GM18858 (cell line): ENCODE data around the gene FANK1.

Experiments used
- ATAC-seq: cut with Tn5 transposase; IDR thresholded peaks from one replicate; pipeline ENCODE4 v1.9.1; 2021; ENCODE audit not compliant: unreplicated experiment

Gene FANK1, protein sequence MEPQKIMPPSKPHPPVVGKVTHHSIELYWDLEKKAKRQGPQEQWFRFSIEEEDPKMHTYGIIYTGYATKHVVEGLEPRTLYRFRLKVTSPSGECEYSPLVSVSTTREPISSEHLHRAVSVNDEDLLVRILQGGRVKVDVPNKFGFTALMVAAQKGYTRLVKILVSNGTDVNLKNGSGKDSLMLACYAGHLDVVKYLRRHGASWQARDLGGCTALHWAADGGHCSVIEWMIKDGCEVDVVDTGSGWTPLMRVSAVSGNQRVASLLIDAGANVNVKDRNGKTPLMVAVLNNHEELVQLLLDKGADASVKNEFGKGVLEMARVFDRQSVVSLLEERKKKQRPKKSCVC

DNA sequence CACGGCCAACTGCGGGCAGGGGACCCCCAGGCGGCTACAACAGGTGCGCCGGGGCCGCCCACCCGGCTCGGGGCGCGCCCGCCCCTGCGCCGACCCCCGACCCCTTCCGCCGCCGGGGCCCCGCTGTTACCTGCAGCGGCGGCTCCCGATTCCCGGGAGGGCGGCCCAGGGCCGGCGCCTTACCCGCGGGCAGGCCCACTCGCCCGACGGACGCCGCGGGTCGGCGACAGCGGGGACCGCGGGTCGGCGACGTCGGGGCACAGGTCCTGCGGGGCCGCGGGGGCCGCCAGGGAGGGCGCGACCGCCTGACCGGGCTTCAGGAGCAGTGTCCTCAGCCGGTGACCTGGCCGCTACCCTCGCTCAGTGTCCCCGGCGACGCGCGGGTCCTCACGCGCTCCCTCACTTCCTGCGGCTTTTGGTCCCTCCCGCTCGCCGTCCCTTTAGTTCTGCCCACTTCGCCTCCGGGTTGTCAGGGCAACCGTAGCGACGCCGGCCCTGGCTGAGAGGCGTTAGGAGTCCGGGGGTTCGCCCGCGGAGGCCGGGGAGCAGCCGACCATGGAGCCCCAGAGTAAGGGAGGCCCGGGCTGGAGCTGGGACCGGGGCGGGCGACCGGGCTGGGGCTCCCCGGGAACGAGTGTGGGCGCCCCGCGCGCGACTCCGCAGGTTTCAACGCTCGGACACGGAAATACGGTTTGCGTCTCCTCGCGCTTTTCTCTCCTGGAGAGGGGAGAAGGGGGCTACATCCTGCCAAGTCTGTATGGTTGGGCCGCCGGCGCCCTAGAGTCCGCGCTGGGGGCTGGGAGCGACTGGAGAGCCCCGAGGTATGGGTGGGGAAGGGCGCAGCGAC, at the start of gene FANK1:
Gene FANK1, plus strand, starts transcription at position 477 of the 847 bp plus-strand sequence. Its CDS starts 79 bp downstream, at position 556.
- peak; percentile 72 for ATAC-seq

DNA sequence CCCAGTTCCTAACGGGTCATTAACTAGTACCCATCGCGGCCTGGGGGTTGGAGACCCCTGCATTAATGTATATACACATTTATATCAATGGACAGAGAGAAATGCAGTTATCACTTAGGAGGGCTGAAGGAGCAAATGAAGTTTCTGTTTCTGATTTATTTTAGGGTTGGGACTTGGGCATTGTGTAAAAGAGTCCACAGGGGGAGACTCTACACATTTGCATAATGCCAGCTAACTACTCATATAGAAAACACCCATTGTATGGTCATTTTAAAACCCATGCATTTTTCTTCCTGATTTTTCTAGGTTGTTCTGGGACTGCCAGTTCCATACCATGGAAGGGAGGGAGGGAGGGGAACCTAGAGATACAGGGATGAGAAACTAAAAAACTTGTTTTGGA, 49.5 kb upstream of the FANK1 start:
- no peak for ATAC-seq

DNA sequence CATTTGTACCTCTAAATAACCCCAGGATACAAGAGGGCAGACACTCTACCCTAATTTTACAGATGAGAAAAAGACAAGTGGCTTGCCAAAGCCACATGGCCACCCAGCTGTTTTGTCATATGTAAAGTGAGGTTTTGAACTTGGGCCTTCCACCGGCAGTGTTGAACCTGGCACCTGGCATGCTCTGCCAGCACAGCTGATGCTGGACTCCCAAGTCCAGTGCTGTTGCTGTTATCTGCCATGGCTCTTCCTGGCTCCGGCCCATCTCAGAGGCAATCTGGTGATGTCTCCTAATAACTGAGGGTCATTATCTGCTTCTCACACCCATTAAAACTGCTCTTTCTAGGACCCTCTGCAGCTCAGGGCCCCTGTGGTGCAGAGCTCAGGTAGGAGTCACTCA, 48.0 kb upstream of the FANK1 start:
- no peak for ATAC-seq

DNA sequence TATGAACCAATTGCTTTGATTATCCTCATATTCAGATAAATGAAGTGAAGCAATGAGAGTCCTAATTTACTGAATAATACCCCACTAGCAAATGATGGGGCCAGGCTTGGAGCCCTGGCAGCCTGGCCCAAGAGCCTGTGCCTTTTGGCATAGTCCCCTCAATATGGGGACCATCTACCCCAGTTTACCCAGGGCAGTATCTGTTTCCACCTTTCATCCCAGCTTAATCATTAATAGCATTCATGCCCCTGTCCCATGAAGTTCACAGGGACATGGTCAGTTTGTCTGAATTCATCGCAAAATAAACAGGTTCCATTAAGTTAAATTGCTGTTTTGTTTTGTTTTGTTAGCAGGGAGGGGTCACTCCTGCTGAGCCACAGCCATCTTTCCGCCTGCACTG, 47.5 kb upstream of the FANK1 start:
- no peak for ATAC-seq

DNA sequence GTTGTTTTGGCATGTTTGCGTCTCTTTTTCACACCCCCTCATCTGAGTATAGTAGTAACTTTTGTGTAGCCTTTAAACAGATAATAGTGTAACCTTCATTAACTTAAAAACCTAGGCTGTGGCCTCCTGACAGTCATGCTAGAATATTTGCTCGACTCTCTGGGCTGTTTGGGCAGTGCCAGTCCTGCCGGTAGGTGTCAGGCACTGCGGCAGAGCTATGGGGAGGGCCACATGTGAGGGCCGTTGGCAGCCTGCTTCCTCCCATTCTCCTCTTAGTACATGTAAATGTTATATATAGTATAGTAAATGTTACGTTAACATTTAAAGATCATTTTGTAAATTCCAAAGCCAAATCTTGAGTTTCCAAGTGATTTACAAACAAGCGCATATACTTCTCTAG, 46.9 kb upstream of the FANK1 start:
- no peak for ATAC-seq

DNA sequence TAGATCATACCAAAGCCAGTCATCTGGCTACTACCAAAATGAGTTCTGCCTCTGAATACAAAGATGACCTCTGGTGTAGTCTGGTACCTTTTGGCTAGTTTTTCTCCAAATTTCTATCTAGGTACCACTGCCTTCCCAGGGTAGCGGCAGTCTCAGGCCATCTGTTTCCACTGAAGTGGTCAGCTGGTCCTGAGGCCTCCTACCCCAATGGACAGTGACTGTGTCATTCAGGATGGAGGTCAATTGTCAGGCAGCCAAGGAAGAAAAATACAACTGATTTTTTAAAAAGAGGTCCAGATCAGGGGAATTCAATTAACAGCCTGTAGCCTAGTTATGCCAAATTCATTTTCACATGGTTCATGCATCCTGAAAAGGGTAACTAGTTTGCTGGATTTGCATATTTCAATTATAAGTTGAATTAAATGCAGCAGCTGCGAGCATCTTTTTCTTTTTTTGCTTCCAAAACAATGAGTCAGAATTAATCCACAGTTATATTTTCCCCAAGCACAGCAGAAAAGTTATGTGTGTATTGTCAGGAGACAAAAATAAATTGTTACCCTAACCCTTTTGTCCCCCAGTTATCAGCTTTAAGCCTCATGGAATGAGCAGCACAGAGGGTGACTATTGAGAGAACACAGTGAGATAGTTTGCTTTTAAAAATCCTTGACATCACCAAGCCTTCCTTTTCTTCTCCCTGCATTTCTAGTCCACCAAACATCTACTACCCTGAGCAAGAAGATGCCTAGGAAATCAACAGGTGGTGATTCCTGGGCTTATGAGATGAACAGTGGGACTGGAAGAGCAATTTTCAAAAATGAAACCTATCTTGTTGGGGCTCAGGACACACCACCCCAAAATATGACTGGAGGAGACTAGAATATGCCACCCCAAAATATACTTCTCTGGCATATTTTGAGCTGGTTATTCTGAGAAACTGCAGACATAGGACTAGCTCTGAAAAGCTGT, 45.3 kb upstream of the FANK1 start:
- ATAC-seq = no peak

DNA sequence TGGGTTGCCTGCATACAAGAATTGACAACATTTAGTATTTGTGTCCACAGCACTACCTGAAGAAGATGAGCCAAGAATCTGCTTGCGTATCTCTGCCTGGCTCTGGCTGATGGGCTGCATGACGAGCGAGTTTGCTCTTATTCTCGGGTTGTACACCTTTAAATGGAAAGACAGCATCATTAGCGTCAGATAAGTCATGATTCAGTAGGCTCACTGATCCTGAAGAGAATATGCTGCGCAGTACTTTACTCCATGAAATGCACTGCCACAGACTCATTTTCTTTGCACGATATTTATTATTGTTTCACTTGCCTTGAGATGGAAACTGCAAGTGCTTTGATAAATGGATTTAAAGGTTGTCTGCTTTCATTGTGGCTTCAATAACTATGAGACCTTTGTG, 43.9 kb upstream of the FANK1 start:
- ATAC-seq = no peak

DNA sequence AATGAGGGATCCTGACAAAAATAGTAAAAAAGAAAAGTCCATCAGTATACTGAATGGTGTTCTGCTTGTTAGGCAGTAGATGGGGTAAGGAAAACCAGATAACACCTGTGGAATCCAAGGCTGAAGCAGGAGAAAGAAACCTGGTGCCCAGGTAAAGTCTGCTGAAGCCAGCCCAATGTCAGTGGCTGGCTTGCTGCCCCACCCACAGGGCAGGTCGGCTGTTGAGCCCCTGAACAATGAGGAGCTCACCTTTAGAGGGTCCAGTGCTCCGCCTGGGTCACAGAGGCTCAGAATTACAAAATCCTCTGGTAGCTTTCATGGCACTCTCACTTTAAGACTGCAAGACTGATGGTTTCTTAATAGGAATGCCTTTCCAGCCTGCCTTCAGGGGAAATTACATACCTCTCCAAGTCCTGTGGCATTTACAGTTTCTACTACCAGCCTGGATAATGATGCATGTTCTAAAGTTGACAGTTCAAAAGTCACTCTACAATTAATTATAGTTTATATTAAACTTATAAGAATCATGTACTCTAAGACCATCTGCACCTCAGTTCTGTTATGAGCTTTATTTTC, 39.1 kb upstream of the FANK1 start:
- ATAC-seq = no peak

DNA sequence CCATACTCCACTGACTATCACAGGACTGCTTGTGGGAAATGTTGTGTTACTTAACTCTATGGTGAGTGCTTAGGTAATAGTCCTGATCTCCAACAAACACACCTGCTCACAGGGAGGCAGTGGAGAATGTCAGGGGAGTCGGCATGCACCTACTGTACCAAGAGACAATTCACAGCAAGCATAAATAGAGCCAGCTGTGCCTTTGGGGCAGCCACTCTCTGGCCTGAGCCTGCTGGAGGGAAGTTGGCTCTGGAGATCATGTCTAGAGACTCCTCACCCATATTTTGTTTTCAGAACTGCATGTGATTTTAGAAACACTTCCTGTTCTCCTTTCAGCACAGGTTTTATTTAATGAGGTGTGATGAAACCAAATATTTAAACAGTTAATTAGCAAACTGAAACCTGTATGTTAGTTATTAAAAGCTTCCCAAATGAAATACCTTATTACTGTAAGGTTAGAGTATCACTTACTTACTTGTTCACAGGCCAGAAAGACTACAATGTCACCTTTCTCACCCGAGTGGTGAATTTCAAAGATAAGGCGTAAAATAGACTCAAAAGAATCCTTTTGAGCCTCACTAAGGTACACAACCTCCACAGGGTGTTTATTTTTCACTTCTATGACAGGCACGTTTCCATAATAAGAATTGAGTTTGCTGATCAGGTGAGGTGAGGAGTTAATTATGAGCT, 37.1 kb upstream of the FANK1 start:
- ATAC-seq = no peak

DNA sequence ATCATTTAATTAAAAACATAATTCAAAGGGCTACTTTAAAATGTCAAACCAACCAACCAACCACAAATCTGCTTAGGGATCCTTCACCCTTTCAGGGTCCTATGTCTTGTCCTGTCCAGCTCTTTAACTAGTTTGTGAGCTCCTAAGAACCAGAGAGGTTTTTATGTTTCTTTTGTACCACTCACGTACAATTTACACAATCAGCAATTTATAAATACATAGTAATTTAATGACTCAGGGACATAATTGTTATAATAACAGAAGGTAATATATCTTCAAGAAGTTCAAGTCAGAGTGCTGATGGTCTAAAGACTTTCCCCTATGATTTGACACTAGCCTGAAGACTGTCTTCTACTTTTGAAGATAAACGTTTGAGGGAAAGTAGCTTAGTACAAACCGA, 31.2 kb upstream of the FANK1 start:
- ATAC-seq = no peak

DNA sequence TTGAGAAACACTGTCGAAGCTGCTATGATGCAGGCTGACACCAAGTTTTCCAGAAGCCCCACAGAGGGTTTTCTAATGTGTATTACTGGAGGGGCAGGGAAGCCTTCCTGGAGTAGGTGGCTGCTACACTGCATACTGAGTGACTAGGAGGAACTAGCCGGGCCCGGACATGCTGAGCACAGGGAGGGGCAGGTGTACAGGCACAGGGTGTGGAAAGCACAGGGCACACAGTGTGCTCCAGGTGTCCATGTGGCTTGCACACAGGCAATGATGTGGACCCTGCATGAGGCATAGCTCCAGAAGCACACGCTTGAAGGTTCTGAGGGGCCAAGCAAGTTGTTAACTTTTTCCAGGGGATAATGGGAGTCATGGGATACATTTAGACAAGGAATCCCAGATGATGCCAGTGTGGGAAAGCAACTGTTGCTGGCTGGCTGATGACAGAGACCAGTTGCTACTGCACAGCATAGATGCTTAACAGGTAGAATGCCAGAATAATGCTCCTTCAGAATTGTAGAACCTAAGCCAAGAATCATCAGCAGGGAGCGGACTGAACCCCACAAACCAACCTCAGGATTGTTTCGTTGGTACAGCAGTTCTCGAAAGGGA, 29.8 kb upstream of the FANK1 start:
- no peak for ATAC-seq

DNA sequence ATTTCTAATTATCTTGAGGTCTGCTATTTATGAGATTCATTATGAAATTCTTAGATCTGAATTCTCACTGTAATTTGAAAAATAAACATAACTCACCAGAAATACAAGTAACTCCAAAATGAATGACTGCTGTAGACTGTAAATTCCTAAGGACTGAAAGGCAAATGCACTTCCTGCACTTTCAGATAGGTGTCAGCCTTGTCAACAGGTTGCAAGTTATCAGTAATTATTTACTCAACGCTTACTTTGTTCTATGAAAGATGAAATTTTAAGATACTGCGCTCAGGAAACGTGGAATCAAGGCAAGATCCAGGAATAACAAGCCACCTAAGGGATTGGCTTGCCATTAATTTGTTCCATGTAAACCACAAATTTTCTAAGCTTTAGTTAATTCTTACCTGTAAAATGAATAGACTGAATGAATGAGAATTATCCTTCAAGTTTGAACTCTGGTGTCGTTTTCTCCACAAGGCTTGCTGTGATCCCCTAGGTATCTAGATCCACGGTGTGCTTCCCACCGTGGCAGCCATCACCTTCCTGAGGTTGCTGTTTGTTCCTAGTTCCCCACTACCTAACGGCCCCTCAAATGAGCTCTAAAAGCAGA, 27.9 kb upstream of the FANK1 start:
- ATAC-seq = no peak

DNA sequence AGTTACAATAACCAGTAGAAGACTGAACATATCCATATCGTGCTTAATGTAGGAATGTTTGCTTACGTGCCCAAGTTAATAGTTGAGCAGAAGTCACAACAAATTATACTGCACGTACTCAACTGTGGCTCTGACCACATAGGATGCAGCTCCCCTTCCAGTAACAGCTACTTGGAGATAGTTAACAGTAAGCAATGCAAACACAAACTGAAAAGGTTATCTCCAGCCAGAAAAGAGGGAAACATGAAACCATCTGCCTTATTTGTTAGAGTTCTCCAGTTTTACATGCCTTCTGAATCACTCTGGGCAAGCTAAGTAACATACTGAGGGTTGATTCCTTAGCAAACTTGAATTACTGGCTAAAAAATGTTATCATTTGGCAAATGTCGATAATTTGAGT, 25.0 kb upstream of the FANK1 start:
- ATAC-seq = no peak

DNA sequence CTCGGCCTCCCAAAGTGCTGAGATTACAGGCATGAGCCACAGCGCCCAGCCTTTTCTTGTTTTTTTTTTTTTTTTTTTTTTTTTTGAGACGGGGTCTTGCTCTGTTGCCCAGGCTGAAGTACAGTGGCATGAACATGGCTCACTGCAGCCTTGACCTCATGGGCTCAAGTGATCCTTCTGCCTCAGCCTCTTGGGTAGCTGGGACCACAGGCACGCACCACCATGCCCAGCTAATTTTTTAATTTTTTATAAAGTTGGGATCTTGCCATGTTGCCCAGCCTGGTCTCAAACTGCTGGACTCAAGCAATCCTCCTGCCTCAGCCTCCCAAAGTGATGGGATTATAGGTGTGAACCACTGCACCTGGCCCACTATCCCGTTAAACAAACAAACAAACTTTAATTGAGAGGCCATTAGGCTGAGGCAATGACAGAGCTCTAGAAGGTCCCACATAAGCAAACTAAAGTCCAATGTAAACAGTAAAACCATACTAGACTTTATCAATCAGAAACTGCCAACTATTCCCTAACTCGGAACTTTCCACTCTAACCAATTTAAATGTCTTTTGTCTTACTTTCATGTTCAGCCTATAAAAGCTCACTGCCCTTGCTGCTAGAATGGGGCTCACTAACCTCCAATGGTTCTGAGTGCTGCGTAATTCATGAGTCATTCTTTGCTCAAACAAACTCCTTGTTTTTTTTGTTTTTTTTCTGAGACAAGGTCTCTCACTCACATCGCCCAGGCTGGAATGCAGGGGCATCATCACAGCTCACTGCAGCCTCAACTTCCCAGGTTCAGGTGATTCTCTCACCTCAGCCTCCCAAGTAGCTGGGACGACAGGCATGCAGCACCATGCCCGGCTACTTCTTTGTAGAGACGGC, 17.2 kb upstream of the FANK1 start:
- no peak for ATAC-seq

DNA sequence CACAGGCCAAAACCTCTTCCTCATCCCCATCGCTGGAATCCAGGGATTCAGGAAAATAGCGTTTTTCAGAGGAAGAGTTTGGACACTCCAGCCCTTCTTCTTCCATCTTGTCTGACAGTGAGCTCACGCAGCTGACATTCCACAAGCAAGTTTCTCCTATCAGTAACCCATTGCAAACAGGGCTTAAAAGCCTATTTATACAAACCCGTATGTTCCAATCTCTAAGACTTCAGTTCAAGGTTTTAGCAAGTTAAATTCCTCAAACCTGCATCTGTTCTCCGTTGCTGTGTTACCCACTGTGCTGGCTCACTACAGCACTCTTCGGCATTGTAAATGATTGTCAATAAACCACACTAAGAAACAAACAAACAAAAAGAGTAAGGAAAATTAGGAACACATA, 15.6 kb upstream of the FANK1 start:
- no peak for ATAC-seq

DNA sequence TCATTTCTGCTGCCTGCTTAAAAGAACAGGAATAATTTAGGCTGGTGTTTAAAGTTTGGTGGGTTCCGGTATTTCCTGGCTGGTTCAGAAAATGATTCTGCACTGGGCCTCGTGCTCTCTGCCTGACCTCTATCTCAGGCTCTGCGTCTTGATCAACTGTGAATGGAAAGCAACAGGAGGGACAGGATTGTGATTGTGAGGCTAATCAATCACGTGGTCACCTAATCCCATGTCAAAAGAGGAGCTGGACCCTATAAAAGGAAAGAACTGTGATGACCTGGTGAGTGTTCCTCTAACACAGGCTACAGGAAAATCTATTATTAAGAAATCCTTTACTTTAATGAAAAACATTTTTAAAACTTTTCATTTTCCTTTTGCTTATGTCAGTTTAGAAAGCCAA, 15.2 kb upstream of the FANK1 start, which contains the start of gene DHX32:
Gene DHX32, minus strand, starts transcription at position 101 of the 400 bp plus-strand sequence. CDS start 468 bp downstream, outside the sequence.
- ATAC-seq = no peak

DNA sequence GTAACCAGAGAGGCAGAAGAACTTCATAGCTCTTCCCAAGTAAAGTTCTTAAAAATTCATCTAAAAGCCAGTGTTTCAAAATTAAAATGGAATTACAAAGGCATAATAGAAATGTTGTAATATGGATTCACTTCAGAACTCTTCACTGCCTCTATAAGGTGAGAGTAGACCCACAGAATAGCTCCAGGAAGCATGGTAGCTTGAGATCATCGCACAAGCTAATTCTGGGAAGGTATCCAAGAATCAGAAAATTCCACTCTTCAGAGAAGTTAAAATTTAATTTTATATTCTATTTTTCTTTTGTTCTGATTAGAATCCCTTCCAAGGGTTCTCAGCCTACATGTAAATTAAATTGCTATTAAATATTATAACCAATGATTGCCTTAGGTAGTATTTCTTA, 13.8 kb upstream of the FANK1 start:
- no peak for ATAC-seq

DNA sequence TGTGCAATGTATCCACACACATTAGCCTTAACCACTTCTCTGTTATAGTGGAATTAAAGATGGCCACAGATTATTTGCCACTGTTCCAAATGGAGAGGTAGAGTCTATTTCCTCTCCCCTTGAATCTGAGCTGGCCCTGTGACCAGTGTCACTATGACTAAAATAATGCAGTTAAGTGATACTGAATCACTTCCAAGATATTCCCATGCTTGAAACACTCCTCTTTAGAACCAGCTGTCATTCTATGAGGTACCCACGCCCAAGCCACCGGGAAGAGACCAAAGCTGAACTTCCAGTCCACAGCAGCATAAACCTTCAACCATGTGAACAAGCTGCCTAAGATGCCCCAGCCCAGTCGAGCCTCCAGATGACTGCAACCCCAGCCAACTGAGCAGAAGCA, 13.2 kb upstream of the FANK1 start:
- no peak for ATAC-seq
